Measurements from ENCODE around the gene SPRYD3.

The SPRYD3 gene

DNA sequence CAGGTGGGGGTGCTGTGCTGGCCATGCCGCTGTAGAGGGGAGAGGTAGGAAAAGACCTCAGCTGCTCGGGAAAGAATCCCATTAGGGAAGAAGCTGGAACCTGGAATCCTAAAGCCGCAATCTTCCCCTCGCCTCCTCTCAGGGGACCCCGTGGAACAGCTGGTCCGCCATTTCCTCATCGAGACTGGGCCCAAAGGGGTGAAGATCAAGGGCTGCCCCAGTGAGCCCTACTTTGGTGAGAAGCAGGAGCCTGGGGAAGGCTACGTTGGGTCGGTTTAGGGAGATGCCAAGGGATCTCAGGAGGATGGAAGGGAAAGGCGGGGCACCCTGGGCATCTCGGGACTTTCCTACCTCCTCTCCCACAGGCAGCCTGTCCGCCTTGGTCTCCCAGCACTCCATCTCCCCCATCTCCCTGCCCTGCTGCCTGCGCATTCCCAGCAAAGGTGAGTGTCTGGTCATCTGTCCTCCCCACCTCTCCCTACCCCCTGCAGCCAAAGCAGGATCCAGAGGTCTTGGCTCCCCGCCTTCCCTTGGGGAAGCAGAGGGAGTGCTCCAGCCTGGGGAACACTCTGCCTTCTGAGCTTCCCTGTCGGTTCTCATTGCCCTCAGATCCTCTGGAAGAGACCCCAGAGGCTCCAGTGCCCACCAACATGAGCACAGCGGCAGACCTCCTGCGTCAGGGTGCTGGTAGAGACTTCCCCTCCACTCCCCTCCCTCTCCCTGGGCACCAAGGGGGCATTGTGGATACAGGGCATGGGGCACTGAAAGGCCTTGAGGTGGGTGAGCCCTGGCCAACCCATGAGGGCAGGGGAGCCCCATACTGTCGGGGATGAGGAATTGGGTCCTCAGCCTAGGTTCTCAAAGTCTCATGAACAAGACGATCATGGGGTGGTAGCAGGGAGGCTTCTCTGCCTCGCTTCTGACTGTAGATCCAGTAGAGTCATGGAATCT is 16.9 kb downstream of the SPRYD3 start:
- no peak for TF ChIP-seq TCF12 (IDR thresholded peaks at IDR 0.05; ENCODE audit: low read depth)
- TF ChIP-seq EGR1 (IDR thresholded peaks at IDR 0.05): no peak
- no peak for TF ChIP-seq YY1 (IDR thresholded peaks at IDR 0.05; ENCODE audit: low read depth)
- TF ChIP-seq, protein P1, sequence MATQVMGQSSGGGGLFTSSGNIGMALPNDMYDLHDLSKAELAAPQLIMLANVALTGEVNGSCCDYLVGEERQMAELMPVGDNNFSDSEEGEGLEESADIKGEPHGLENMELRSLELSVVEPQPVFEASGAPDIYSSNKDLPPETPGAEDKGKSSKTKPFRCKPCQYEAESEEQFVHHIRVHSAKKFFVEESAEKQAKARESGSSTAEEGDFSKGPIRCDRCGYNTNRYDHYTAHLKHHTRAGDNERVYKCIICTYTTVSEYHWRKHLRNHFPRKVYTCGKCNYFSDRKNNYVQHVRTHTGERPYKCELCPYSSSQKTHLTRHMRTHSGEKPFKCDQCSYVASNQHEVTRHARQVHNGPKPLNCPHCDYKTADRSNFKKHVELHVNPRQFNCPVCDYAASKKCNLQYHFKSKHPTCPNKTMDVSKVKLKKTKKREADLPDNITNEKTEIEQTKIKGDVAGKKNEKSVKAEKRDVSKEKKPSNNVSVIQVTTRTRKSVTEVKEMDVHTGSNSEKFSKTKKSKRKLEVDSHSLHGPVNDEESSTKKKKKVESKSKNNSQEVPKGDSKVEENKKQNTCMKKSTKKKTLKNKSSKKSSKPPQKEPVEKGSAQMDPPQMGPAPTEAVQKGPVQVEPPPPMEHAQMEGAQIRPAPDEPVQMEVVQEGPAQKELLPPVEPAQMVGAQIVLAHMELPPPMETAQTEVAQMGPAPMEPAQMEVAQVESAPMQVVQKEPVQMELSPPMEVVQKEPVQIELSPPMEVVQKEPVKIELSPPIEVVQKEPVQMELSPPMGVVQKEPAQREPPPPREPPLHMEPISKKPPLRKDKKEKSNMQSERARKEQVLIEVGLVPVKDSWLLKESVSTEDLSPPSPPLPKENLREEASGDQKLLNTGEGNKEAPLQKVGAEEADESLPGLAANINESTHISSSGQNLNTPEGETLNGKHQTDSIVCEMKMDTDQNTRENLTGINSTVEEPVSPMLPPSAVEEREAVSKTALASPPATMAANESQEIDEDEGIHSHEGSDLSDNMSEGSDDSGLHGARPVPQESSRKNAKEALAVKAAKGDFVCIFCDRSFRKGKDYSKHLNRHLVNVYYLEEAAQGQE (IDR thresholded peaks at IDR 0.05; ENCODE audit: low read depth): no peak
- TF ChIP-seq CEBPB (IDR thresholded peaks at IDR 0.05): no peak
- TF ChIP-seq NFIC (IDR thresholded peaks at IDR 0.05): no peak
- no peak for TF ChIP-seq TAF1 (IDR thresholded peaks at IDR 0.05; ENCODE audit: low read depth)
- TF ChIP-seq EP300 (IDR thresholded peaks at IDR 0.05; ENCODE audit: borderline replicate concordance): no peak
- TF ChIP-seq, protein P2, sequence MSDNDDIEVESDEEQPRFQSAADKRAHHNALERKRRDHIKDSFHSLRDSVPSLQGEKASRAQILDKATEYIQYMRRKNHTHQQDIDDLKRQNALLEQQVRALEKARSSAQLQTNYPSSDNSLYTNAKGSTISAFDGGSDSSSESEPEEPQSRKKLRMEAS (IDR thresholded peaks at IDR 0.05): no peak
- no peak for TF ChIP-seq TEAD4 (IDR thresholded peaks at IDR 0.05)
- no peak for TF ChIP-seq FOXM1 (IDR thresholded peaks at IDR 0.05; ENCODE audit: borderline replicate concordance, low read depth)
- no peak for TF ChIP-seq RAD21 (IDR thresholded peaks at IDR 0.05; ENCODE audit: low read depth)

DNA sequence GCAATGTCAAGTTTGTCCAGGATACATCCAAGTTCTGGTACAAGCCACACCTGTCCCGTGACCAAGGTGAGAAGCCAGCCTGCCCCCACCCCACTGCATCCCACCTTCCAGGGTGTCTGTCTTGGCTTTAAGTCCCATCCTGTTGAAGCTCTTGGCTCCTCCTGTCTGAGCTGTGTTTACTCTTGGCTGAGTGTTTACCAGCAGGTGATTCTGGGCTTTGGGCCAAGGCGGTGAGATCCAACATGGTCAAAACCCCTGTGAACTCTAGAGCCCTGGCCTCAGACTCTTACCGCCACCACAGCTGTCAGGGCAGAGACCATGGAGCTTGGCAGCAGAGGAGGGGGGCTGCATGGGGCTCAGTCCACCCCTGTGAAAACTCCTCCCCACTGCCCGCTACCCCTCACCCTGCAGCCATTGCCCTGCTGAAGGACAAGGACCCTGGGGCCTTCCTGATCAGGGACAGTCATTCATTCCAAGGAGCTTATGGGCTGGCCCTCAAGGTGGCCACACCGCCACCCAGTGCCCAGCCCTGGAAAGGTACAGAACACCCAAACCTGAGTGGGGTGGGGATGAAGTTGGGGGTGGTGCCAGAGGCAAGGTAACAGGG is 17.7 kb downstream of the SPRYD3 start:
- TF ChIP-seq ZBTB7A (IDR thresholded peaks at IDR 0.05; ENCODE audit: low read depth) (no peak), CEBPB (IDR thresholded peaks at IDR 0.05) (no peak), TCF12 (IDR thresholded peaks at IDR 0.05; ENCODE audit: low read depth) (0 out of 2 replicates have a peak, but pooled peaks have one; percentile 30), CREB1 (IDR thresholded peaks at IDR 0.05; ENCODE audit: low read depth) (no peak), NFIC (IDR thresholded peaks at IDR 0.05) (peak; percentile 95), EP300 (IDR thresholded peaks at IDR 0.05; ENCODE audit: borderline replicate concordance) (no peak), TAF1 (IDR thresholded peaks at IDR 0.05; ENCODE audit: low read depth) (no peak), RAD21 (IDR thresholded peaks at IDR 0.05; ENCODE audit: low read depth) (peak; percentile 68), TEAD4 (IDR thresholded peaks at IDR 0.05) (no peak), YY1 (IDR thresholded peaks at IDR 0.05; ENCODE audit: low read depth) (0 out of 2 replicates have a peak, but pooled peaks have one; percentile 26)
- TF ChIP-seq, protein P2 (IDR thresholded peaks at IDR 0.05): 0 out of 2 replicates have a peak, but pooled peaks have one; percentile 35
- TF ChIP-seq, protein P3, sequence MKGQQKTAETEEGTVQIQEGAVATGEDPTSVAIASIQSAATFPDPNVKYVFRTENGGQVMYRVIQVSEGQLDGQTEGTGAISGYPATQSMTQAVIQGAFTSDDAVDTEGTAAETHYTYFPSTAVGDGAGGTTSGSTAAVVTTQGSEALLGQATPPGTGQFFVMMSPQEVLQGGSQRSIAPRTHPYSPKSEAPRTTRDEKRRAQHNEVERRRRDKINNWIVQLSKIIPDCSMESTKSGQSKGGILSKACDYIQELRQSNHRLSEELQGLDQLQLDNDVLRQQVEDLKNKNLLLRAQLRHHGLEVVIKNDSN (IDR thresholded peaks at IDR 0.05): peak; percentile 4; the same call in 1 of the 2 replicates
- TF ChIP-seq, protein P1 (IDR thresholded peaks at IDR 0.05; ENCODE audit: low read depth): no peak

DNA sequence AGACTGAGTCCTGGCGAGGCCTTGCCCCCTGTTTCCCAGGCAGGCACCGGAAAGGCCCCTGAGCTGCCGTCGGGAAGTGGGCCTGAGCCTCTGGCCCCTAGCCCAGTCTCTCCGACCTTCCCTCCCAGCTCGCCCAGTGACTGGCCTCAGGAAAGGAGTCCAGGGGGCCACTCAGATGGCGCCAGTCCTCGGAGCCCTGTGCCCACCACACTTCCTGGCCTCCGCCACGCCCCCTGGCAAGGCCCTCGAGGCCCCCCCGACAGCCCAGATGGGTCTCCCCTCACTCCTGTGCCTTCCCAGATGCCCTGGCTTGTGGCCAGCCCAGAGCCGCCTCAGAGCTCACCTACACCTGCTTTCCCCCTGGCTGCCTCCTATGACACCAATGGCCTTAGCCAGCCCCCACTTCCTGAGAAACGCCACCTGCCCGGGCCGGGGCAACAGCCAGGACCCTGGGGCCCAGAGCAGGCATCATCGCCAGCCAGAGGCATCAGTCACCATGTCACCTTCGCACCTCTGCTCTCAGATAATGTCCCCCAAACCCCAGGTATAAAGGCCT is 18.4 kb downstream of the SPRYD3 start:
- TF ChIP-seq CEBPB (IDR thresholded peaks at IDR 0.05): no peak
- no peak for TF ChIP-seq CREB1 (IDR thresholded peaks at IDR 0.05; ENCODE audit: low read depth)
- TF ChIP-seq YY1 (IDR thresholded peaks at IDR 0.05; ENCODE audit: low read depth): no peak
- TF ChIP-seq, protein P1 (IDR thresholded peaks at IDR 0.05; ENCODE audit: low read depth): no peak
- no peak for TF ChIP-seq TEAD4 (IDR thresholded peaks at IDR 0.05)
- no peak; the same call in 1 of the 2 replicates for TF ChIP-seq TCF12 (IDR thresholded peaks at IDR 0.05; ENCODE audit: low read depth)
- TF ChIP-seq NFIC (IDR thresholded peaks at IDR 0.05): peak; percentile 34; the same call in 1 of the 2 replicates
- no peak for TF ChIP-seq EGR1 (IDR thresholded peaks at IDR 0.05)
- peak; percentile 58; the same call in 1 of the 2 replicates for TF ChIP-seq ZBTB7A (IDR thresholded peaks at IDR 0.05; ENCODE audit: low read depth)

Measured in Ishikawa (cell line).